Liver (tissue), 9 donors: ENCODE data around the gene SPTLC3. TPM values are rescaled to one million over a fixed set of nuclear protein-coding genes. Genes with fewer than 3 reads are reported as not detected.

Experiments
- DNase-seq: peaks from one replicate; pipeline ENCODE4 v3.0.0-alpha.2; 2017; ENCODE audit warnings: low spot score
- H3K27ac ChIP-seq, 2 donors: one replicate each; pipeline ENCODE4 v1.7.0; 2013; ENCODE audit warnings: inconsistent platforms in 2 of 2, low read length in 2 of 2, control low read depth in 1 of 2, low read depth in 1 of 2, mild to moderate bottlenecking in 1 of 2
- H3K27me3 ChIP-seq, 4 donors: one replicate each; pipeline versions ENCODE4 v1.6.1 to v1.7.0; 2013; ENCODE audit warnings: low read length in 3 of 4, inconsistent platforms in 1 of 4, mild to moderate bottlenecking in 1 of 4, moderate library complexity in 1 of 4; ENCODE audit not compliant: control insufficient read depth in 4 of 4, insufficient read depth in 4 of 4
- H3K36me3 ChIP-seq, 4 donors: one replicate each; pipeline versions ENCODE4 v1.6.1 to v1.7.0; 2013; ENCODE audit warnings: low read length in 3 of 4, mild to moderate bottlenecking in 3 of 4, low read depth in 1 of 4, moderate library complexity in 1 of 4; ENCODE audit not compliant: control insufficient read depth in 4 of 4, insufficient read depth in 3 of 4
- H3K4me1 ChIP-seq, 4 donors: one replicate each; pipeline versions ENCODE4 v1.6.1 to v1.7.0; 2013; ENCODE audit warnings: low read length in 3 of 4, mild to moderate bottlenecking in 3 of 4, moderate library complexity in 1 of 4; ENCODE audit not compliant: control insufficient read depth in 4 of 4, insufficient read depth in 4 of 4
- H3K4me3 ChIP-seq, 3 donors: one replicate each; pipeline versions ENCODE4 v1.6.1 to v1.7.0; 2013; ENCODE audit warnings: low read length in 3 of 3, control low read depth in 1 of 3, low read depth in 1 of 3, mild to moderate bottlenecking in 1 of 3
- H3K9ac ChIP-seq, 2 donors: one replicate each; pipeline ENCODE4 v1.7.0; 2013; ENCODE audit warnings: low read length in 2 of 2, mild to moderate bottlenecking in 2 of 2, moderate library complexity in 2 of 2, control low read depth in 1 of 2, low read depth in 1 of 2
- H3K9me3 ChIP-seq, 4 donors: one replicate each; pipeline versions ENCODE4 v1.6.1 to v1.7.0; 2013; ENCODE audit warnings: low read length in 3 of 4; ENCODE audit not compliant: control insufficient read depth in 4 of 4
- ATF3 ChIP-seq: IDR thresholded peaks from 2 replicates; pipeline ENCODE4 v1.6.1; 2016; ENCODE audit warnings: antibody characterized with exemption
- CTCF ChIP-seq: fragments of 150-350 bp; IDR thresholded peaks from 2 replicates; pipeline ENCODE4 v1.5.1; 2017; ENCODE audit warnings: improper control_type of control experiment, low read depth, low read length; ENCODE audit not compliant: missing input control
- EGR1 ChIP-seq, 2 donors: IDR thresholded peaks; 2 replicates each; pipeline ENCODE4 v1.6.1; 2016 to 2018; ENCODE audit warnings: antibody characterized with exemption in 2 of 2, low read depth in 2 of 2
- FOXA1 ChIP-seq: IDR thresholded peaks from 2 replicates; pipeline ENCODE4 v1.6.1; 2016; ENCODE audit warnings: antibody characterized with exemption
- FOXA2 ChIP-seq: IDR thresholded peaks from 2 replicates; pipeline ENCODE4 v1.6.1; 2016; ENCODE audit warnings: antibody characterized with exemption
- GABPA ChIP-seq, 2 donors: IDR thresholded peaks in 1 of 2; conservative IDR thresholded peaks in 1 of 2; 2 replicates each; pipeline ENCODE4 v1.6.1; 2016; ENCODE audit warnings: antibody characterized with exemption in 2 of 2, mild to moderate bottlenecking in 1 of 2, moderate library complexity in 1 of 2
- HNF4A ChIP-seq, 2 donors: conservative IDR thresholded peaks; 2 replicates each; pipeline ENCODE4 v1.6.1; 2016; ENCODE audit warnings: antibody characterized with exemption in 2 of 2, mild to moderate bottlenecking in 2 of 2
- HNF4G ChIP-seq: IDR thresholded peaks from 2 replicates; pipeline ENCODE4 v1.6.1; 2016; ENCODE audit warnings: antibody characterized with exemption
- JUND ChIP-seq, 2 donors: IDR thresholded peaks; 2 replicates each; pipeline ENCODE4 v1.6.1; 2016; ENCODE audit warnings: antibody characterized with exemption in 2 of 2
- MAX ChIP-seq: IDR thresholded peaks from 2 replicates; pipeline ENCODE4 v1.6.1; 2016; ENCODE audit warnings: antibody characterized with exemption
- NR2F2 ChIP-seq: IDR thresholded peaks from 2 replicates; pipeline ENCODE4 v1.6.1; 2016; ENCODE audit warnings: antibody characterized with exemption
- RAD21 ChIP-seq, 2 donors: IDR thresholded peaks; 2 replicates each; pipeline ENCODE4 v1.6.1; 2016; ENCODE audit warnings: antibody characterized with exemption in 2 of 2, mild to moderate bottlenecking in 2 of 2
- REST ChIP-seq: IDR thresholded peaks from 2 replicates; pipeline ENCODE4 v1.6.1; 2016; ENCODE audit warnings: antibody characterized with exemption, mild to moderate bottlenecking
- RXRA ChIP-seq, 2 donors: IDR thresholded peaks; 2 replicates each; pipeline ENCODE4 v1.6.1; 2017 to 2018; ENCODE audit warnings: antibody characterized with exemption in 2 of 2, mild to moderate bottlenecking in 1 of 2
- SP1 ChIP-seq: IDR thresholded peaks from 2 replicates; pipeline ENCODE4 v1.6.1; 2018; ENCODE audit warnings: antibody characterized with exemption, mild to moderate bottlenecking
- TAF1 ChIP-seq: conservative IDR thresholded peaks from 2 replicates; pipeline ENCODE4 v1.6.1; 2016; ENCODE audit warnings: antibody characterized with exemption, mild to moderate bottlenecking
- YY1 ChIP-seq: IDR thresholded peaks from 2 replicates; pipeline ENCODE4 v1.6.1; 2016; ENCODE audit warnings: antibody characterized with exemption, mild to moderate bottlenecking
- ZBTB33 ChIP-seq: IDR thresholded peaks from 2 replicates; pipeline ENCODE4 v1.6.1; 2016; ENCODE audit warnings: antibody characterized with exemption
- WGBS: extraction: QIAGEN DNeasy Blood & Tissue Kit; methylation state at CpG from one replicate; pipeline ENCODE4 v1.1.7; 2013; 5-methylcytosine and 5-hydroxymethylcytosine counted together
- polyA plus RNA-seq, 2 donors: library from polyadenylated mRNA; stranded (reverse) in 1 of 2; unstranded in 1 of 2; fragments of 200-250 nt in 1 of 2; fragments of >200 nt in 1 of 2; fragmentation: Nextera tagmentation in 1 of 2; extraction: Ambion mirVana in 1 of 2; gene quantifications; one replicate each; pipeline versions ENCODE4 v1.2.1 to v1.2.3, GENCODE V29; 2013 to 2015
- total RNA-seq, 2 donors: library from RNA; depleted of rRNA; stranded (reverse); fragments of >200 nt; gene quantifications; one replicate each; pipeline ENCODE4 v1.2.3, GENCODE V29; 2014
- donor health status: healthy.
- donor health status: healthy.
- donor health status: healthy.
- donor health status: healthy.
- donor health status: healthy.

SPTLC3 gene
- total and polyA plus RNA-seq, 4 donors: 4.2 to 40.9 (median 20.4) TPM

- H3K36me3 ChIP-seq: peaks cover 0 to 16% (median 1%) of the 10 kb centered on the region in 4 donors
- H3K4me3 ChIP-seq: no peak overlapping the region
- peaks cover 0 to 3% (median 2%) of the 10 kb centered on the region in 4 donors for H3K9me3 ChIP-seq
- H3K27me3 ChIP-seq: no peaks in the 10 kb centered on the region
- no peak for DNase-seq
- no peak overlapping the region for H3K27ac ChIP-seq
- no peak overlapping the region for H3K9ac ChIP-seq
- WGBS: 33% methylated on average over 1 of the region's 1 CpG
- H3K4me1 ChIP-seq: peaks cover 0 to 7% (median 3%) of the 10 kb centered on the region in 4 donors
- TF ChIP-seq HNF4G (no peak), REST (no peak), ATF3 (no peak), RAD21 (IDR thresholded peaks at IDR 0.05) (no peak), NR2F2 (no peak), GABPA (IDR thresholded peaks at IDR 0.05 in 1 of 2, conservative IDR thresholded peaks at IDR 0.05 in 1 of 2) (no peak), RXRA (IDR thresholded peaks at IDR 0.05) (no peak)
Measured at GRCh38 chr20:13017235-13017634, 8.5 kb downstream of the SPTLC3 start.

GRCh38 chr20:13017883-13018535 lies 9.2 kb downstream of the SPTLC3 start:
- WGBS: 70% methylated on average over 2 of the region's 2 CpGs

More at GRCh38 chr20:13017883-13018535, 9.2 kb downstream of the SPTLC3 start:
- TF ChIP-seq RAD21 (IDR thresholded peaks at IDR 0.05): no peak
- no peak for TF ChIP-seq REST
- TF ChIP-seq SP1: no peak
- no peak for TF ChIP-seq FOXA1
- no peak for TF ChIP-seq YY1
- no peak for TF ChIP-seq NR2F2
- no peak for TF ChIP-seq RXRA (IDR thresholded peaks at IDR 0.05)
- no peak for TF ChIP-seq EGR1 (IDR thresholded peaks at IDR 0.05; ENCODE audit: low read depth in 2 of 2)
- TF ChIP-seq MAX: no peak
- no peak for TF ChIP-seq ZBTB33
- TF ChIP-seq HNF4A (conservative IDR thresholded peaks at IDR 0.05): no peak
- TF ChIP-seq CTCF: no peak
- no peak for TF ChIP-seq JUND (IDR thresholded peaks at IDR 0.05)
- no peak for TF ChIP-seq HNF4G
- TF ChIP-seq FOXA2: no peak
- no peak for TF ChIP-seq TAF1
- TF ChIP-seq GABPA (IDR thresholded peaks at IDR 0.05 in 1 of 2, conservative IDR thresholded peaks at IDR 0.05 in 1 of 2): no peak
- TF ChIP-seq ATF3: no peak
- H3K36me3 ChIP-seq: peaks cover 0 to 21% (median 4%) of the 10 kb centered on the region in 4 donors
- DNase-seq: no peak
- peaks cover 0 to under 1% (median 0%) of the 10 kb centered on the region in 4 donors for H3K4me1 ChIP-seq
- H3K9ac ChIP-seq: no peak overlapping the region
- H3K27me3 ChIP-seq: no peaks in the 10 kb centered on the region
- H3K4me3 ChIP-seq: no peak overlapping the region
- peaks cover 0 to 3% (median 2%) of the 10 kb centered on the region in 4 donors for H3K9me3 ChIP-seq
- no peak overlapping the region for H3K27ac ChIP-seq
